NT2/D1 (cell line): ENCODE results near the gene YPEL1.

ENCODE experiments used
- SUZ12 ChIP-seq: IDR thresholded peaks from 2 replicates; pipeline ENCODE4 v1.6.1; 2011; ENCODE audit not compliant: insufficient read length, insufficient read depth; ENCODE audit errors: extremely low read depth
- YY1 ChIP-seq: IDR thresholded peaks from 2 replicates; pipeline ENCODE4 v1.6.1; 2011; ENCODE audit not compliant: insufficient read length, insufficient read depth

DNA sequence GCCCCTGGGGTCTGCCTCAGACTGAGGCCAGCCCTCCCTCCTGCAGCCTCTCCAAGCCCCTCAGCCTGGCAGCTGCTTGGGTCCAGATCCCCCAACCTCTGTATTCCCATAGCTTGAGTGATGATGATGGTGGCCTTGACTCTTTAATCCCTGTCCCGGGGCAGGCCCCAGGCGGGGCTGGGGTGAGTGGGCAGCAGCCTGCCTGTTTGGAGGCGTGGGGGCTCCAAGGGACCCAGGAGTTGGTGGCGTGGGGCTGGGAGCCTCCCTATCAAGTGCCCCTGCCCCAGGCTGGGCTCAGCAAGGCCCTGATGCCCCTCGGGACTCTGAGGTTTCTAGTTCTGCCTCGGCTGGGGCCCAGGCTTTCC is 47.3 kb downstream of the YPEL1 start:
- TF ChIP-seq SUZ12 (no peak), YY1 (no peak)
